CD14-positive monocyte (primary cell): ENCODE results near the gene SAMD11. TPM values are rescaled to one million over a fixed set of nuclear protein-coding genes. Genes with fewer than 3 reads are reported as not detected.

Source experiments
- DNase-seq, 3 donors: peaks; one replicate each; pipeline ENCODE4 v3.0.0-alpha.2; 2011 to 2022
- H2AFZ ChIP-seq: 2 replicates; pipeline ENCODE4 v1.6.0; 2012; ENCODE audit warnings: mild to moderate bottlenecking, low read depth, low read length, inconsistent platforms; ENCODE audit not compliant: insufficient read depth, poor library complexity, severe bottlenecking
- H3K27ac ChIP-seq, 2 donors: 1 replicate in 1 of 2; 2 replicates in 1 of 2; pipeline ENCODE4 v1.5.1; 2012 to 2013; ENCODE audit warnings: low read length in 2 of 2, control low read depth in 1 of 2, inconsistent platforms in 1 of 2, low read depth in 1 of 2, mild to moderate bottlenecking in 1 of 2
- H3K27me3 ChIP-seq, 2 donors: one replicate each; pipeline versions ENCODE4 v1.6.0 to v1.6.1; 2011 to 2013; ENCODE audit warnings: low read length in 2 of 2; ENCODE audit not compliant: control insufficient read depth in 2 of 2, insufficient read depth in 2 of 2
- H3K36me3 ChIP-seq, 2 donors: replicated peaks in 1 of 2; 1 replicate in 1 of 2; 2 replicates in 1 of 2; pipeline versions ENCODE4 v1.5.1 to v1.6.1; 2012 to 2013; ENCODE audit warnings: low read length in 2 of 2, control low read depth in 1 of 2, inconsistent platforms in 1 of 2, mild to moderate bottlenecking in 1 of 2; ENCODE audit not compliant: insufficient read depth in 2 of 2, control insufficient read depth in 1 of 2
- H3K4me1 ChIP-seq, 2 donors: 1 replicate in 1 of 2; 2 replicates in 1 of 2; pipeline versions ENCODE4 v1.5.1 to v1.6.1; 2012 to 2013; ENCODE audit warnings: low read length in 2 of 2, control low read depth in 1 of 2, inconsistent platforms in 1 of 2, mild to moderate bottlenecking in 1 of 2, moderate library complexity in 1 of 2; ENCODE audit not compliant: insufficient read depth in 2 of 2, control insufficient read depth in 1 of 2
- H3K4me2 ChIP-seq: replicated peaks from 2 replicates; pipeline ENCODE3; 2012; ENCODE audit warnings: low read length, moderate library complexity, mild to moderate bottlenecking; ENCODE audit not compliant: poor library complexity, severe bottlenecking; ENCODE audit errors: extremely low read depth
- H3K4me3 ChIP-seq, 3 experiments: fragments of 200-600 bp in 1 of 3; sonication (generic) in 1 of 3; replicated peaks in 1 of 3; 1 replicate in 2 of 3; 2 replicates in 1 of 3; pipeline ENCODE4 v1.5.1; 2011 to 2013; ENCODE audit warnings: low read length in 3 of 3, mild to moderate bottlenecking in 3 of 3, control low read depth in 2 of 3, low read depth in 2 of 3, inconsistent platforms in 1 of 3, moderate library complexity in 1 of 3
- H3K79me2 ChIP-seq: 2 replicates; pipeline ENCODE4 v1.6.0; 2012; ENCODE audit warnings: mild to moderate bottlenecking, control low read depth, inconsistent platforms, low read length, moderate library complexity; ENCODE audit not compliant: insufficient read depth
- H3K9ac ChIP-seq: 2 replicates; pipeline ENCODE4 v1.6.0; 2017; ENCODE audit warnings: low read length, mild to moderate bottlenecking; ENCODE audit not compliant: insufficient read depth, poor library complexity, severe bottlenecking
- H3K9me3 ChIP-seq, 2 donors: replicated peaks in 1 of 2; 1 replicate in 1 of 2; 2 replicates in 1 of 2; pipeline versions ENCODE4 v1.5.1 to v1.6.1; 2012 to 2013; ENCODE audit warnings: low read length in 2 of 2, control low read depth in 1 of 2; ENCODE audit not compliant: control insufficient read depth in 1 of 2, insufficient read depth in 1 of 2
- H4K20me1 ChIP-seq: 2 replicates; pipeline ENCODE4 v1.6.0; 2012; ENCODE audit warnings: mild to moderate bottlenecking, low read length, control low read depth, moderate library complexity; ENCODE audit not compliant: insufficient read depth
- H3K27ac Mint-ChIP-seq, 7 donors: one replicate each; pipeline ENCODE4 v1.8.0; 2020; ENCODE audit warnings: mild to moderate bottlenecking in 7 of 7, mixed read lengths in 7 of 7, moderate library complexity in 6 of 7, inconsistent platforms in 2 of 7
- H3K27me3 Mint-ChIP-seq, 3 donors: one replicate each; pipeline ENCODE4 v1.8.0; 2021 to 2022; ENCODE audit warnings: low read depth in 3 of 3, mild to moderate bottlenecking in 3 of 3, mixed read lengths in 3 of 3, moderate library complexity in 3 of 3, inconsistent platforms in 1 of 3
- H3K36me3 Mint-ChIP-seq, 2 donors: one replicate each; pipeline ENCODE4 v1.8.0; 2020; ENCODE audit warnings: mixed read lengths in 2 of 2, inconsistent platforms in 1 of 2, mild to moderate bottlenecking in 1 of 2
- H3K4me1 Mint-ChIP-seq: one replicate; pipeline ENCODE4 v1.8.0; 2020; ENCODE audit warnings: mild to moderate bottlenecking, mixed read lengths
- H3K4me3 Mint-ChIP-seq, 2 donors: one replicate each; pipeline ENCODE4 v1.8.0; 2020; ENCODE audit warnings: mild to moderate bottlenecking in 2 of 2, mixed read lengths in 2 of 2, moderate library complexity in 1 of 2
- H3K9me3 Mint-ChIP-seq, 7 donors: one replicate each; pipeline ENCODE4 v1.8.0; 2020 to 2022; ENCODE audit warnings: mixed read lengths in 7 of 7, mild to moderate bottlenecking in 6 of 7, moderate library complexity in 6 of 7, inconsistent platforms in 2 of 7
- CTCF ChIP-seq: fragments of 200-600 bp; IDR thresholded peaks from one replicate; pipeline ENCODE4 v1.8.0; 2022; ENCODE audit warnings: antibody characterized with exemption, mild to moderate bottlenecking
- WGBS: methylation state at CpG from one replicate; pipeline ENCODE4 v1.1.5; 2013; ENCODE audit warnings: missing lambda C conversion rate; ENCODE audit not compliant: insufficient coverage; 5-methylcytosine and 5-hydroxymethylcytosine counted together
- intact Hi-C, 2 donors: fragments of 100-400 bp; cut with micrococcal nuclease; formaldehyde crosslinking; loops; one replicate each; pipeline versions ENCODE4 v1.15.0 to v1.15.1; 2023
- polyA plus RNA-seq, 3 donors: library from polyadenylated mRNA; depleted of rRNA in 1 of 3; unstranded in 2 of 3; stranded (reverse) in 1 of 3; fragments of 300-500 nt in 2 of 3; fragments of >200 nt in 1 of 3; fragmentation: Illumina TruSeq in 2 of 3; gene quantifications; 1 replicate in 2 of 3; 2 replicates in 1 of 3; pipeline ENCODE4 v1.2.3, GENCODE V29; 2012 to 2021

SAMD11 gene
- polyA plus RNA-seq, 3 donors, result not detected

DNA sequence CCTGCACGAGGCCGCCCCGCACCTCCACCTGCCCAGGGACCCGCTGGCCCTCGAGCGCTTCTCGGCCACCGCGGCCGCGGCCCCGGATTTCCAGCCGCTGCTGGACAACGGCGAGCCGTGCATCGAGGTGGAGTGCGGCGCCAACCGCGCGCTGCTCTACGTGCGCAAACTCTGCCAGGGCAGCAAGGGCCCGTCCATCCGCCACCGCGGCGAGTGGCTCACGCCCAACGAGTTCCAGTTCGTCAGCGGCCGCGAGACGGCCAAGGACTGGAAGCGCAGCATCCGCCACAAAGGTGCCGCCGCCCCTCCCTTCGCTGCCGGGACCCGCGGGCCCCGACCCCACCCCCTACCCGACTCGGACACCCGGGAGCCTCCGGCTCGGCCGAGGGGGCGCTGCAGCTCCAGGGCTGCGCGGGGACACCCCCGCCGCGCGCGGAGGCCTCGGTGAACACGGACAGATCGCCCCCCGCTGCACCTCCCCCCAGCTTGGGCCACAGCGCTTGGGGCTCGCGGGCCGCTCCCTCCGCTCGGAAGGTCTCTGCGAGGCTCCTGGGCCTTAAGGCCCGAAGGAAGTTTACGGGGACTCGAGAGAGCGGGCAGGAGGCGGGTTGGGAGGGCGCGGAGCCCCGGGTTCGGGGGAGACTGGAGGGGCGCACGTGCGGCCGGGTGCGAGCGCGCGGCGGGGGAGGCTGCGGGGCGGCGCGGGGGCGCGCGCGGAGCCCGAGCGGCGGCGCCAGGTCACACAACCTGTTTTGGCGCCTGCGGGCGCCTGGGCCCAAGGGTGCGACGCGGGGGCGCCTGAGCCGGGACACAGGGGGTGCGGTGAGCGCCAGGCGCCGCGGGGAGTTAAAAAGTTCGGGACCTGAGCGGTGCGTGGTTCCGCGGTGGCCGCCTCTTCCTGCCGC lies 1.2 kb downstream of the SAMD11 start:
- Histone ChIP-seq H4K20me1 (no peaks in the 10 kb centered on the region), H3K4me1 (peaks cover 12 to 37% of the 10 kb centered on the region in 2 donors), H2AFZ (no peak overlapping the region), H3K9ac (no peak overlapping the region), H3K27me3 (peaks cover 16 to 68% of the 10 kb centered on the region in 2 donors), H3K79me2 (no peaks in the 10 kb centered on the region), H3K36me3 (no peaks in the 10 kb centered on the region), H3K9me3 (peaks cover 0 to 12% of the 10 kb centered on the region in 2 donors), H3K4me3 (peak overlapping the region in 1 of 3 experiments; percentile 32), H3K4me2 (peak overlapping the region; percentile 63), H3K27ac (no peak overlapping the region)
- Mint-ChIP-seq H3K4me1 (peaks cover 19% of the 10 kb centered on the region), H3K27me3 (peaks cover 55 to 88% (median 64%) of the 10 kb centered on the region in 3 donors), H3K4me3 (peak overlapping the region; percentile 31 to 57), H3K9me3 (peaks cover 0 to 12% (median 4%) of the 10 kb centered on the region in 7 donors), H3K36me3 (peaks cover 0 to 4% of the 10 kb centered on the region in 2 donors), H3K27ac (no peak overlapping the region)
- no peak for DNase-seq
- WGBS, result under 1% methylated on average over 115 of the region's 120 CpGs
- no peak for TF ChIP-seq CTCF
- intact Hi-C loops, result no loop called here

DNA sequence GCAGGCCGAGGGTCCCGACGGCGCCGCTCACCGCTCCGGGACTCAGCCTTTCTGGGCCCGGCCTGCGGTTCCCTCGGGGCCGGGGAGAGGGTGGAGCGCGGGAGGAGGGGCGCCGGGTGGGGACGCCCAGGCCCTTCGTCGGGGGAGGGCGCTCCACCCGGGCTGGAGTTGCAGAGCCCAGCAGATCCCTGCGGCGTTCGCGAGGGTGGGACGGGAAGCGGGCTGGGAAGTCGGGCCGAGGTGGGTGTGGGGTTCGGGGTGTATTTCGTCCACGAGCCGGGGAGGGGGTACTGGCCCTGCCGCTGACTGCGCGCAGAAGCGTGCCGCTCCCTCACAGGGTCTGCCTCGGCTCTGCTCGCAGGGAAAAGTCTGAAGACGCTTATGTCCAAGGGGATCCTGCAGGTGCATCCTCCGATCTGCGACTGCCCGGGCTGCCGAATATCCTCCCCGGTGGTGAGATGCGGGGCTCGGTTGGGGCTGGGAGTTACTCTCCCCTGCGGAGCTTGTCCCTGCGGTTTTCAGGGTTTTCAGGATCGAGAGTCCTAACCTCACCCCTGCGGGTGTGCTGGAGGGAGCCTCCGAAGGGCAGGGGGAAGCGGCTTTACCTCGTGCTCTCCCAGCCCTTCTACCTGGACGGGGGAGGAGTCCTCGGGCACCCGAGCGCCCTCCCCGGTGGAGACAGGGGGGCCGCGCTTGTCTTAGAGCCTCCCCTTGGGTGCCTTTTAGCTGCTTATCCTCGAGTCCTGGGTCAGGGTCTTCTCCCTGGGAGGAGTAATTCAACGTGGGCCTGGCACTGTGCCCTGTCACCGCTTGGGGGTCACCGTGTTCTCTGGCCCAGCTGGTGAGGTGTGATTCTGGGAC lies 2.1 kb downstream of the SAMD11 start:
- H2AFZ ChIP-seq, result no peak overlapping the region
- no peak overlapping the region for H3K4me2 ChIP-seq
- peaks cover 15% of the 10 kb centered on the region for H3K4me1 Mint-ChIP-seq
- peaks cover 0 to 12% (median 4%) of the 10 kb centered on the region in 7 donors for H3K9me3 Mint-ChIP-seq
- WGBS, result 7% methylated on average over 64 of the region's 65 CpGs
- no peaks in the 10 kb centered on the region for H4K20me1 ChIP-seq
- peaks cover 47 to 79% (median 58%) of the 10 kb centered on the region in 3 donors for H3K27me3 Mint-ChIP-seq
- intact Hi-C loops, result no loop called here
- peaks cover 9 to 33% of the 10 kb centered on the region in 2 donors for H3K4me1 ChIP-seq
- H3K4me3 Mint-ChIP-seq, result peak overlapping the region; percentile 37 to 76
- H3K36me3 Mint-ChIP-seq, result peaks cover 0 to 4% of the 10 kb centered on the region in 2 donors
- no peak overlapping the region for H3K4me3 ChIP-seq
- no peak overlapping the region for H3K9ac ChIP-seq
- H3K36me3 ChIP-seq, result no peaks in the 10 kb centered on the region
- TF ChIP-seq CTCF, result no peak
- peaks cover 16 to 59% of the 10 kb centered on the region in 2 donors for H3K27me3 ChIP-seq
- no peak for DNase-seq
- no peak overlapping the region for H3K27ac ChIP-seq
- H3K27ac Mint-ChIP-seq, result no peak overlapping the region
- peaks cover 0 to 12% of the 10 kb centered on the region in 2 donors for H3K9me3 ChIP-seq
- no peaks in the 10 kb centered on the region for H3K79me2 ChIP-seq
